ENCODE results near the gene ABHD10. TPM values are rescaled to one million over a fixed set of nuclear protein-coding genes. Genes with fewer than 3 reads are reported as not detected.

Gene ABHD10
- total RNA-seq, 1 donor from 2014 or later: 39.5 TPM

DNA sequence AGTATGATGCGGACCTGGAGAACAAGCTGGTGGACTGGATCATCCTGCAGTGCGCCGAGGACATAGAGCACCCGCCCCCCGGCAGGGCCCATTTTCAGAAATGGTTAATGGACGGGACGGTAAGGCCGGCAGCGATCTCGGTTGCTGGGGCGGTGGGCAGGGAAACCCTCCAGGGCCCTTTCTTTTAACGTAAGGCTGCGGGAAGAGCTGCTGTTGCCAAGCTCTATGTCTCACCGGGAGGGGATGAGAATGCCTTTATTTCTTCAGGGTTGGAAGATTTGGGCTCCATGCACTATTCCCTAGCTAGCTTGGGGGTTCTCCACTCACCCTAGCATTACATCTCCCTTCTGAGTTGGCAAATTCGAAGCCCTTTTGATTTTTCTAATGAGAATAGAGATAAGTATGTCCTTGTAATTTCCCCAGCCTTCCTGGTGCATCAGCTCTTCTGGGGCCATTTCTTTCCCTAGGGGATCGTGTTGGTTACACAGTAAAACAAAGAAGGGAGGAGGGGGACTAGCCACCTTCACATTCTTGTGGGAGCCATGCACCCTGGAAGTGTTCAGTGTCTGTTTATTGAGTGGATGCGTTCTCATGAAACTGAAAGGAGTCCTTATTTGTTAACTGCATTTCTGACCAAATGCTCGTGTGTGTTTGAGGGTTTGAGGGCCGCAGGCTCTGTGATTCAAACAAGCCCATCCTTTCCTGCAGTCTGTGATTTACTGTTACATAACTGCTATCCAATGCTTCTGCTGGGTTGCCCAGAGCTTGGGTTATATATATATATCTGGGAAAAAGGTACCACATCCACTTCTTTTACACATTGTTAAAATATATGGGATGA lies 20.9 kb downstream of the ABHD10 start:
- no peak overlapping the region for H3K27ac Mint-ChIP-seq

DNA sequence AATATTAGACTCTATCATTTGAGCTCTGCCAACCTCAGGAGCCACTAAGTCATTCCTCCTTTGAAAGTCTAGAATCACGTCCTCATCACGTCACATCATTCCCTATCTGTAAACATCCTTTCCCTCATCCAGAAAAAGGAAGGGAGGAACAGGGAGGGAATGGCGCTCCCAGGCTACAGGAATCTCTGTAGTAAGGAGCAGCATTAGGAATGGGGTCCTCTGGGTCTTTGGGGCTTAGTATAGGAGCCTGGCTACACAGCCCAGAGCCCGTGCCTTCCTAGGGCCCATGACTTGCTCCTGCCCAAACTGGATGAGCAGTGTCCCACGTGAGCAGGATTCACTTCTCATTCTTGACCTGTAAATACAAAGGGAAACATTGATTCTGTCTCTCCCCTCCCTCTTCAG lies 21.5 kb downstream of the ABHD10 start:
- intact Hi-C loops (cut with micrococcal nuclease): no loop called here
- Mint-ChIP-seq H3K4me1 (peaks cover 51% of the 10 kb centered on the region), H3K36me3 (ENCODE audit: low read depth) (no peaks in the 10 kb centered on the region), H3K4me3 (no peak overlapping the region), H3K27ac (no peak overlapping the region), H3K27me3 (no peaks in the 10 kb centered on the region), H3K9me3 (peaks cover 6% of the 10 kb centered on the region)
- no peak for DNase-seq

More for the DNA sequence above, 20.9 kb downstream of the ABHD10 start:
- peaks cover 4% of the 10 kb centered on the region for H3K36me3 Mint-ChIP-seq (ENCODE audit: low read depth)
- peaks cover 6% of the 10 kb centered on the region for H3K9me3 Mint-ChIP-seq
- H3K27me3 Mint-ChIP-seq: no peaks in the 10 kb centered on the region
- intact Hi-C loops (cut with micrococcal nuclease): loop anchor here (2.0 kb wide), 1 partner anchor 13 kb away; no protein-coding TSS in a partner anchor
- no peak for DNase-seq
- peak overlapping the region; percentile 77 for H3K4me3 Mint-ChIP-seq
- peaks cover 46% of the 10 kb centered on the region for H3K4me1 Mint-ChIP-seq

DNA sequence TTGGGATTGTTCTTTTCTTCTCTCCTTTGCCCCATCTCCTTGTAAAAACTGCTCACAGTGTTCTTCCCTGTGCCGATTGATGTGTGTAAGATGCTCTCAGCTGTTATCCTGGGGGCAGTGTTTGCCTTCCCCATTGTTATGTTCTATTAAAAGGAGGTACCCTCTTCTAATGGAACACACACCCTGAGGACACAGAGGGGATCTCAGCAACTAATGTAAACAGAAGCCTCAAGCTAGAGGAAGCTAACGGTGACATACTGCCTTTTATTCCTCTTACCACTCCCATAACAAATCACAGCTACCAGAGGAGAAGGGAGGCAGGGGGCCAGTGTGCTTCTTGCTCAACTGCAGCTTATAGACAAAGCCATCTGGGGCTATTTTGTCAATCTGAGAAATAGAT lies 22.1 kb downstream of the ABHD10 start:
- Mint-ChIP-seq H3K36me3 (ENCODE audit: low read depth) (no peaks in the 10 kb centered on the region), H3K4me3 (no peak overlapping the region), H3K27me3 (no peaks in the 10 kb centered on the region), H3K27ac (no peak overlapping the region), H3K9me3 (peaks cover 4% of the 10 kb centered on the region), H3K4me1 (peaks cover 52% of the 10 kb centered on the region)
- intact Hi-C loops (cut with micrococcal nuclease): no loop called here
- no peak for DNase-seq

DNA sequence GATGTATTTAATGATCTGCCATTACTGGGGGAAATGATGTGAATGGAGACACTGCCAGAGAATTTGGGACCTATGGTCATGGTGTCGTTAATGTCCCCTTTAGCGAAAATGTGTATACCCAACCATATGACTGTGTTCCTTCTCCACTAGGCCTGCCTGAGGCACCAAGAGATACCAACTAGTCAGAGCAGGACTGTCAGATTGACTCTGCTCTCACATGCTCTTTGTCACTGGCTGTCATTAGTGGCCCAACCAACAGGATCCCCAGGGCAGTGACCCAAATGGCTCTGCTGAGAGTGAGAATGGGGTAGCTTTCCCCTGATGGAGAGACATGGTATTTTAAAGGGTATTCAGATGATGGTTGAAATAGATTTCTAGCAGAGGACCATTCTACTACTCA lies 22.7 kb downstream of the ABHD10 start:
- Mint-ChIP-seq H3K9me3 (peaks cover 4% of the 10 kb centered on the region), H3K27ac (peak overlapping the region; percentile 27), H3K4me3 (no peak overlapping the region), H3K4me1 (peaks cover 52% of the 10 kb centered on the region), H3K36me3 (ENCODE audit: low read depth) (no peaks in the 10 kb centered on the region), H3K27me3 (no peaks in the 10 kb centered on the region)
- DNase-seq: no peak
- intact Hi-C loops (cut with micrococcal nuclease): no loop called here

DNA sequence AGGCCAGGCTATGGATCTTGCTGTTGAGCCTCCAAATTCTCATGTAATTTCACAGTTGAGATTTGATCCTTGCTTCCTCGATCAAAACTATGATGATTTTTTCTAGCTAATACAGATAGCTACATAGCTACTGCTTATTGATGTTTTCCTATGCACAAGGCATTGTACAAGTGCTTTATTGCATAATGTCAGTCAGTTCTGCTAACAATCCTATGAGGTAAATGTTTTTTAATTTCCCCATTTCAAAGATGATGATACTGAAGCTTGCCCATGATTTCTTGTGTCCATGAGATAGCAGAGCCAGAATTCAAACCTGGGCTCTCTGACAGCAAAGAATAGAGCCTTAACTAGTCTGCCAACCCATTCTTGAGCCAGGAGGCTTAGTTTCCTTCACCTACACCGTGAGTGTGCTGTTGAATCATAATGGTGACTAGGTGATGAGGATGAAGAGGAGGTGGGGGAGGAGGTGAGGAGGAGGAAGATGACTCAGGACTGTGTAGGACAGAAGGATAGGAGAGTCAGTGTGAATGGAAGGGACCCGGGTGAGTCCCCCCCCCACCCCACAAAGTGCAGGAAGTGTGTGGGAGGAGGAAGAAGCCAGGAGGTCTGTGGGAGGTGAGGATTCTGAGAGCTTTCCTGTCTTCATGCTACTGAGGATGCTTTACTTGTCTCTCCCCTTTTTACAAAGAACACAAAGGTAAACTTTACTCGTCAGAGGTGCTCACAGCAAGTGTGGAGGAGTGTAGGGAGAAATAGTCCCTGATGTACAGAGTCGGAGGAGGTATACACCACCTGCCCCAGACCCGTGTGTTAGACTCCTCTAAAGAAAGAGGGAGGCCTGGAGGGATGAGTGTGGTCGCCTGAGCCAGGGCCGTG lies 23.5 kb downstream of the ABHD10 start:
- intact Hi-C loops (cut with micrococcal nuclease): loop anchor here (1.0 to 2.0 kb wide), 2 partner anchors 11 to 14 kb away; no protein-coding TSS in a partner anchor
- no peaks in the 10 kb centered on the region for H3K36me3 Mint-ChIP-seq (ENCODE audit: low read depth)
- H3K27me3 Mint-ChIP-seq: no peaks in the 10 kb centered on the region
- peak overlapping the region; percentile 86 for H3K27ac Mint-ChIP-seq
- peaks cover 4% of the 10 kb centered on the region for H3K9me3 Mint-ChIP-seq
- peaks cover 52% of the 10 kb centered on the region for H3K4me1 Mint-ChIP-seq
- H3K4me3 Mint-ChIP-seq: peak overlapping the region; percentile 60
- DNase-seq: peak; percentile 64

DNA sequence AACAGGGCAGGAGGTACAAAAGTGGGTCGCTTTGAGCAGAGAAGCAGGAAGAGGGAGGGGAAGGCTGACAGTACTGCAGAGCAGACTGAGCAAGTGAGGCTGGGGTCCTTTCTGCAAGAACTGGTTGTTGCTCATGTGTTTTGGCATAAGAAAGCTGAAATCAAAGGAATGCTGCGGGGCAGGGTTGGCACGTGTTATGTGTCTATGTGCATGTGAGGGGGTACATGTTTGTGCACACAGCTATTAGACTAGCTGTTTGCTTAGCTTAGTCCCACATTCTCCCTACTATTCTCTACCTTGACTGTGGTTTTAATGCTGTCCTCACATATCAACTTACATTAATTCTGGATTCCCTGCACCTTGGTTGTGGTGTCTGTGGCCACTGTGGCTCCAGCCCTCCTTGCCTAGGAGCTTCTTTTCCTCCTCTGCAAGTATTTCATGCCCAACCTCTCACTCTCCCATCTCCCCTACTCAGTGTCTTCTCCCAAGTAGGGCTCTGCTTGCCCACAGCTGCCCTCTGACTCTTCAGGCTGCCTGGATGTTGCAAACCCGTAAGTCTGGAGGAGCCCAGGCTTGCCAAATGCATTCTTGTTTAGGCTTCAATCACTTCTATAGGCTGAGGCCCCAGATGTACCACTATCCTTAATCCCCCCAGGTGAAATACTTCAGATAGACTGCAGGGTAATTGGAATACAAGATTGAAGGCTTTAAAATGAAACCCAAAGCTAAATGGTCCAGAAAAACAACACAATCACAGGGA lies 24.7 kb downstream of the ABHD10 start:
- Mint-ChIP-seq H3K4me1 (peaks cover 52% of the 10 kb centered on the region), H3K4me3 (peak overlapping the region; percentile 60), H3K9me3 (peaks cover 4% of the 10 kb centered on the region), H3K36me3 (ENCODE audit: low read depth) (no peaks in the 10 kb centered on the region), H3K27me3 (no peaks in the 10 kb centered on the region), H3K27ac (peak overlapping the region; percentile 86)
- DNase-seq: no peak
- intact Hi-C loops (cut with micrococcal nuclease): loop anchor here (2.0 kb wide), 1 partner anchor 15 kb away; no protein-coding TSS in a partner anchor

DNA sequence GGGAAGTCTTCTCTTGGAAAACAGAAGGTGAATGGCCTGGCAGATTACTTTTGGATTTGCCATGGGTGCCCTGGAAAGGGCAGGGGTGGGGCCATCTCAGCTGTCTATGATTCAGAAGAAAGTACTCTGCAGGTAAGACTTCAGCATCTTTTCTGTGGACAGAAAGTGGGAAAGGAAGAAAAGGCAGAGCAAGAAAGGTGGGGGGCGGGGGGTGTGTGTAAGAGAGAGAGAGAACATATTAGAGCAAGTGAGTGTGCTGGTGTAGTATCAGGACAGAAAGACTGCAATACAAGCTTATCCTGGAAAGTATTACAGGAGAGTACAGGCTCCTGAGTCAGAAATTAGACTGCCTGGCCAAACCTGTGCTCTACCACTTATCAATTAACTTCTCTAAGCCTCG lies 25.4 kb downstream of the ABHD10 start:
- Mint-ChIP-seq H3K4me1 (peaks cover 51% of the 10 kb centered on the region), H3K4me3 (no peak overlapping the region)

DNA sequence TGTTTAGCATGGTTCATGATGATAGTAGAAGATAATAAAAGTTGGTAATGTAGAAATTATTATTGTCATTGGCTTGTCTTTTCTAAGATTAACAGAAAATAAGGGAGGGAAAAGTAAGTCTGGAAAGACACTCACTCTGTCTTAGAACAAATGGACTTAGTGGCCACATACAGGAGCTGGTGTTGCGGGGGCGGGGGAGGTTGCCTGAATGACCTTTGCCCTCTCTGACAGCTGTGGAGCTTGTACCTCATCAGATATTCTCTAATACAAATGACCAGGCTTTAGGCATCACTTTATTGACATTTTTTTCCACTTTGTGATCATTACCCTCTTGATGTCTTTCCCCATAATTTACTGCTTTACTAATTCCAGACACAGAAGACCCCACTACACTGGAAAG lies 25.8 kb downstream of the ABHD10 start:
- intact Hi-C loops (cut with micrococcal nuclease): no loop called here
- H3K36me3 Mint-ChIP-seq (ENCODE audit: low read depth): no peaks in the 10 kb centered on the region
- DNase-seq: no peak
- no peak overlapping the region for H3K4me3 Mint-ChIP-seq
- peaks cover 10% of the 10 kb centered on the region for H3K9me3 Mint-ChIP-seq
- H3K4me1 Mint-ChIP-seq: peaks cover 49% of the 10 kb centered on the region
- peak overlapping the region; percentile 67 for H3K27ac Mint-ChIP-seq
- H3K27me3 Mint-ChIP-seq: no peaks in the 10 kb centered on the region

More for the DNA sequence above, 25.4 kb downstream of the ABHD10 start:
- H3K27me3 Mint-ChIP-seq: no peaks in the 10 kb centered on the region
- DNase-seq: no peak
- peak overlapping the region; percentile 67 for H3K27ac Mint-ChIP-seq
- peaks cover 10% of the 10 kb centered on the region for H3K9me3 Mint-ChIP-seq
- intact Hi-C loops (cut with micrococcal nuclease): no loop called here
- no peaks in the 10 kb centered on the region for H3K36me3 Mint-ChIP-seq (ENCODE audit: low read depth)

DNA sequence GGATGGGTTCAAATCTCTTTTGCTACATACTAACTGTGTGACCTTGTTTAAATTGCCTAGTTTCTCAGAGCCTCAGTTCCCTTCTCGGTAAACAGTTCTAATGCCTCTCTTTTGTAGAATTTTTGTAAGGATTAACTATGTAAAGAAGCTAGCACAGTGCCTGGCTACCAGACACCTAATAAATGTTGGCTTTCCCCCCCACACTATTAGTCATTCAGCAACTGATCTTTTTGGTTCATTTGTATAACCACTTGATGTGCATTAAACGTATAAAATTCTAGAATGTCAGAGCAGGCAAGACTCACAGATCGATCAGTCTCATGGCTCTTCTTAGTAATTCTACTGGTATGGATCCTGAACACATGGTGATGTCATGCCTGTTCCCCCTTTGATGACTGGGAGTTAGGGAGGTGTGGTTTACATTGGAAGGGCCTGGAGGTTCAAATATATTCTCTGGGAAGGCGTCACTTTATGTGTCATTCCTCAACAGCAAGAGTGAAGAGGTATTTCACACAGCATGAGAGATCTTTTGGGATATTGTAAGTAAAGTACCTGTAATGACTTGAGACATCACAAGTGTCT lies 26.4 kb downstream of the ABHD10 start:
- intact Hi-C loops (cut with micrococcal nuclease): no loop called here
- H3K36me3 Mint-ChIP-seq (ENCODE audit: low read depth): no peaks in the 10 kb centered on the region
- DNase-seq: peak; percentile 39
- H3K27me3 Mint-ChIP-seq: no peaks in the 10 kb centered on the region
- H3K4me3 Mint-ChIP-seq: no peak overlapping the region
- peak overlapping the region; percentile 8 for H3K27ac Mint-ChIP-seq
- peaks cover 10% of the 10 kb centered on the region for H3K9me3 Mint-ChIP-seq
- peaks cover 47% of the 10 kb centered on the region for H3K4me1 Mint-ChIP-seq

DNA sequence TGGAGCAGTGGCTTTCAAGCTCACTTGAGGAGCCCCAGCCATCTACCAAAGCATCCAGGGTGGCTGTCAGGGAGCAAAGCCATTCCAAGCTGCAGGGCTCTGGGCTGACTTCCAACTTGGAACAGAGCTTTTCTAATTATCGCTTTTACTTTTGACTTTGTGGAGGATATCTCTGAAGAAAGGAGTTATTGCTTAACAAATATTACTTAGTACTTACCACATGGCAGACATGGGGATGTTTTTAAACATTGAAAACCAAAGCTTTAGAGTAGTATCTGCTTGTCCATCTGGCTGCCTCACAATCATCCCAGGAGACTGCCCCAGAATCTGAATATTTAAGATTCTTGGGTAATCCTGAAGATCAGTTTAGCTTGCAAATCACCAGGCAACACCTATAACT lies 28.8 kb downstream of the ABHD10 start:
- intact Hi-C loops (cut with micrococcal nuclease): no loop called here
- H3K9me3 Mint-ChIP-seq: peaks cover 10% of the 10 kb centered on the region
- peaks cover 35% of the 10 kb centered on the region for H3K4me1 Mint-ChIP-seq
- no peaks in the 10 kb centered on the region for H3K27me3 Mint-ChIP-seq
- H3K36me3 Mint-ChIP-seq (ENCODE audit: low read depth): no peaks in the 10 kb centered on the region
- DNase-seq: peak; percentile 23
- no peak overlapping the region for H3K27ac Mint-ChIP-seq
- no peak overlapping the region for H3K4me3 Mint-ChIP-seq

DNA sequence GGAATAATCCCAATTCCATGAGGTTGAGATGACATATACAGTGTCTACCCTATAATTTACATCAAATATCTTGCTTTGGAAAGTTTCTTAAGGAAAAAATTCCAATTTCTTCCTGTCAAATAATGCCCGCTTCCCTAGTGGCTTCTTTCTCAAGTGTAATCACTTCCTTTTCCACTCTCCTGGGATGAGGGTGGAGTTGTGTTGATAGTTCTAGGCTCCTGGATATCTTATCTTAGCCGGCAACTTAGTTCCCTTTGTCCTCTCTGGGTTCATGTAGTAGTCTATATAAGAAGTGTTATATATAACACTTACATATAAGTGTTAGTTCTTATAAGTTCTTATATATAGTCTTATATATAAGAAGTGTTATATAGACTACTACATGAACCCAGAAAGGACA lies 30.8 kb downstream of the ABHD10 start:
- peaks cover 30% of the 10 kb centered on the region for H3K4me1 Mint-ChIP-seq

DNA sequence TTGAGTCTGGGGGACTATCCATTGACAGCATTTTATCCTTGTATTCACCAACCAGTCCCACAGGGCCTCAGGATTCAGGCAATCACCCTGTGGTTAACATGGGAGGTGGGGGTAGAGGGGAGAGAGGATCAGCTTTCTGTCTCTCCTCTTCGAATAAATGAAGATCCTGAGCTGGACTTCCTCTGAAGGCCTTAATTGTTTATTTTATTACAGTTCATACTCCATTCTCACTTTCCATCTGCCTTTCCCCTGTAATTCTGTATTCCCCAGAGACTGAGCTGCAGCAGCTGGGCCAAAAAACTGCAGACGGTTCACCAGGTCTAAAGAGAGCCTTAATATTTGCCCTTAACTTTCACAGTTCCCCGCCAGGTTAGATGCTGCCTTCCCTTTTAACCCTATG lies 31.8 kb downstream of the ABHD10 start:
- Mint-ChIP-seq H3K9me3 (peaks cover 6% of the 10 kb centered on the region), H3K4me1 (peaks cover 23% of the 10 kb centered on the region), H3K4me3 (no peak overlapping the region), H3K27me3 (no peaks in the 10 kb centered on the region), H3K36me3 (ENCODE audit: low read depth) (no peaks in the 10 kb centered on the region), H3K27ac (no peak overlapping the region)
- intact Hi-C loops (cut with micrococcal nuclease): no loop called here
- no peak for DNase-seq

More for the DNA sequence above, 30.8 kb downstream of the ABHD10 start:
- Mint-ChIP-seq H3K27me3 (no peaks in the 10 kb centered on the region), H3K4me3 (no peak overlapping the region), H3K36me3 (ENCODE audit: low read depth) (no peaks in the 10 kb centered on the region), H3K27ac (no peak overlapping the region), H3K9me3 (peaks cover 10% of the 10 kb centered on the region)
- intact Hi-C loops (cut with micrococcal nuclease): no loop called here
- DNase-seq: no peak

DNA sequence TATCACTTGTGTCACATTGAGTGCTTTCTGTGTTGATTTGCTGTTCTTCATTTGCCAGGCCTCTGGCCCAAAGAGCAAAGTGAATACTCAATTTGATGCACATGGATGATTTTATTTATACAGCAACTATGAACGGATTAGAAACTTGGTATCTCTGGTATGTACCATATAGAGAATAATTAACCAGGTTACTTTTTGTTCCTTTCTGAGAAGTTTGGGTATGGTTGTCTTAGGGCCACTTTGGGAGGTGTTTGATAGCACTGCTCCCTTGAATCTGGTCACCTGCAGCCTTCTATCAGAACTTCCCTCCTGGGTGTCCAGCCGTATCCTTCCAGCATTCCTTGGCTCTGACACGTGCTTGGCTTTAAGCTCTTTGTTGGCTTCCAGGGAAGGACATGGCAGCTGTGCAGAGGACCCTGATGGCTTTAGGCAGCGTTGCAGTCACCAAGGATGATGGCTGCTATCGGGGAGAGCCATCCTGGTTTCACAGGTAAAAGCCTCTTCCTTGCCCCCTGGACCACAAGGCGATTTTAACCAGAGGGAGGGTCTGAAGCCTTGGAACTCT lies 32.6 kb downstream of the ABHD10 start:
- Mint-ChIP-seq H3K27me3 (no peaks in the 10 kb centered on the region), H3K4me1 (peaks cover 23% of the 10 kb centered on the region), H3K4me3 (no peak overlapping the region), H3K36me3 (ENCODE audit: low read depth) (no peaks in the 10 kb centered on the region), H3K27ac (no peak overlapping the region), H3K9me3 (peaks cover 6% of the 10 kb centered on the region)
- intact Hi-C loops (cut with micrococcal nuclease): no loop called here
- no peak for DNase-seq

All from activated CD4-positive, alpha-beta T cell treated with anti-CD3 and anti-CD28 coated beads, Interleukin-2, amount 10 ng/mL, durations not matched to agents 24 days and 14 days (primary cell).